K562 (cell line): ENCODE measurements around the gene CNOT10. TPM values are rescaled to one million over a fixed set of nuclear protein-coding genes. Genes with fewer than 3 reads are reported as not detected.

Experiments used
- ATAC-seq: fragments of 200-7000 bp; cut with Tn5 transposase; 3 replicates; pipeline ENCODE4 v1.9.1; 2020; ENCODE audit warnings: moderate library complexity
- BruUV-seq: library from RNA; stranded (reverse); fragments of 400-500 nt; replicated peaks from 2 replicates; lab custom pipeline; 2021; lab: Mats Ljungman, UMichigan
- CTCF ChIA-PET: fragments of 300-600 bp; formaldehyde crosslinking; extraction: SDS; loops from one replicate; lab custom pipeline; 2021; ENCODE audit warnings: low intra/inter-chr PET ratio; lab: Yijun Ruan, JAX
- POLR2A ChIA-PET: fragments of 300-600, 350-650 bp; sonication (Branson Sonifier 250); formaldehyde crosslinking; extraction: SDS; loops from one replicate; lab custom pipeline; 2021; ENCODE audit warnings: antibody characterized with exemption, inconsistent platforms; lab: Yijun Ruan, JAX
- DNase-seq, 4 experiments: peaks; one replicate each; pipeline versions ENCODE4 v3.0.0 to v3.0.0-alpha.2; 2011 to 2018; ENCODE audit warnings: low spot score in 3 of 4, mixed read lengths in 3 of 4; ENCODE audit errors: extremely low read depth in 1 of 4
- FAIRE-seq: peaks from 2 replicates; lab custom pipeline; 2011; peaks lifted over from hg19 to GRCh38; lab: Jason Lieb, UNC
- H2AFZ ChIP-seq: 2 replicates; pipeline ENCODE4 v1.6.0; 2011; ENCODE audit warnings: low read depth, low read length, control low read depth, inconsistent platforms
- H3K27ac ChIP-seq: fragments of 200-600 bp; 3 replicates; pipeline ENCODE4 v1.8.0; 2011; ENCODE audit warnings: low read depth, mild to moderate bottlenecking, control low read depth, inconsistent platforms, low read length, moderate library complexity, mixed read lengths; ENCODE audit errors: extremely low read depth
- H3K27me3 ChIP-seq, 2 experiments: fragments of 300-600 bp in 1 of 2; 2 replicates in 1 of 2; 3 replicates in 1 of 2; pipeline versions ENCODE4 v1.6.0 to v1.8.0; 2011; ENCODE audit warnings: inconsistent platforms in 2 of 2, low read length in 2 of 2, mild to moderate bottlenecking in 1 of 2, mixed read lengths in 1 of 2, moderate library complexity in 1 of 2; ENCODE audit not compliant: control insufficient read depth in 2 of 2, insufficient read depth in 2 of 2
- H3K36me3 ChIP-seq: fragments of 300-600 bp; 3 replicates; pipeline ENCODE4 v1.8.0; 2011; ENCODE audit warnings: mild to moderate bottlenecking, low read length, inconsistent platforms; ENCODE audit not compliant: control insufficient read depth, insufficient read depth
- H3K4me1 ChIP-seq, 2 experiments: fragments of 200-600 bp in 1 of 2; replicated peaks in 1 of 2; 2 replicates in 1 of 2; 3 replicates in 1 of 2; pipeline versions ENCODE4 v1.5.1 to v1.8.0; 2011; ENCODE audit warnings: inconsistent platforms in 2 of 2, low read length in 2 of 2, mild to moderate bottlenecking in 1 of 2, mixed read lengths in 1 of 2, moderate library complexity in 1 of 2; ENCODE audit not compliant: control insufficient read depth in 2 of 2, insufficient read depth in 2 of 2
- H3K4me2 ChIP-seq: 2 replicates; pipeline ENCODE4 v1.6.1; 2011; ENCODE audit warnings: low read length, control low read depth, inconsistent platforms, mixed read lengths; ENCODE audit not compliant: insufficient read depth
- H3K4me3 ChIP-seq: fragments of 200-600 bp; sonication (generic), shearing (Covaris generic); 2 replicates; pipeline ENCODE4 v1.5.1; 2016; ENCODE audit warnings: control low read depth, inconsistent platforms
- H3K79me2 ChIP-seq: fragments of 200-600 bp; 3 replicates; pipeline ENCODE4 v1.8.0; 2011; ENCODE audit warnings: low read length, inconsistent platforms; ENCODE audit not compliant: control insufficient read depth, insufficient read depth
- H3K9ac ChIP-seq, 2 experiments: 2 replicates each; pipeline versions ENCODE4 v1.6.0 to v1.6.1; 2011; ENCODE audit warnings: low read depth in 2 of 2, low read length in 2 of 2, control low read depth in 1 of 2, inconsistent platforms in 1 of 2, mild to moderate bottlenecking in 1 of 2, mixed read lengths in 1 of 2; ENCODE audit not compliant: insufficient read depth in 1 of 2
- H3K9me1 ChIP-seq: one replicate; pipeline ENCODE4 v1.6.0; 2011; ENCODE audit warnings: inconsistent platforms, mild to moderate bottlenecking, low read length, moderate library complexity; ENCODE audit not compliant: control insufficient read depth, insufficient read depth
- H3K9me3 ChIP-seq: replicated peaks from 2 replicates; pipeline ENCODE4 v1.5.1; 2011; ENCODE audit warnings: low read depth, low read length, inconsistent platforms; ENCODE audit not compliant: control insufficient read depth, insufficient read depth
- H4K20me1 ChIP-seq: replicated peaks from 2 replicates; pipeline ENCODE4 v1.6.1; 2011; ENCODE audit warnings: low read length, inconsistent platforms, mixed read lengths; ENCODE audit not compliant: control insufficient read depth, insufficient read depth
- BMI1 ChIP-seq: fragments of 150-350 bp; IDR thresholded peaks from 2 replicates; pipeline ENCODE4 v1.6.1; 2014; ENCODE audit warnings: low read length
- SIX5 ChIP-seq, 2 experiments: IDR thresholded peaks; 2 replicates each; pipeline ENCODE4 v1.6.1; 2011; ENCODE audit warnings: low read length in 2 of 2, borderline replicate concordance in 1 of 2, low read depth in 1 of 2, mild to moderate bottlenecking in 1 of 2, moderate library complexity in 1 of 2; ENCODE audit not compliant: insufficient read depth in 1 of 2
- ZBTB11 ChIP-seq, 3 experiments: fragments of 200-800 bp in 1 of 3; fragments of 250-450 bp in 1 of 3; fragments of 450-650 bp in 1 of 3; sonication (Bioruptor Pico) in 1 of 3; sonication (Bioruptor generic) in 1 of 3; formaldehyde crosslinking in 1 of 3; IDR thresholded peaks; 2 replicates each; pipeline versions ENCODE4 v1.6.1 to v1.8.0; 2016 to 2022; ENCODE audit warnings: mild to moderate bottlenecking in 2 of 3, missing genetic modification characterization in 2 of 3, missing compliant biosample characterization in 1 of 3, moderate library complexity in 1 of 3
- ZNF609 ChIP-seq: sonication (generic); formaldehyde crosslinking; IDR thresholded peaks from 2 replicates; pipeline ENCODE4 v1.8.1; 2023; ENCODE audit warnings: missing genetic modification reagents, mild to moderate bottlenecking, borderline replicate concordance
- WGBS: fragments of 100-300 bp; shearing (Covaris generic); methylation state at CpG from one replicate; pipeline ENCODE4 v1.1.6; 2016; ENCODE audit warnings: low coverage, mixed read lengths; ENCODE audit not compliant: insufficient coverage; ENCODE audit errors: missing lambda C conversion rate; 5-methylcytosine and 5-hydroxymethylcytosine counted together
- in situ Hi-C: fragments of 300-500 bp; cut with MboI; formaldehyde crosslinking; loops from 4 replicates; pipeline ENCODE4 v1.15.0; 2018; ENCODE audit warnings: inconsistent platforms, mixed read lengths
- intact Hi-C: fragments of 100-400 bp; cut with micrococcal nuclease; formaldehyde crosslinking; loops from 2 replicates; pipeline ENCODE4 v1.14.2; 2022
- polyA plus RNA-seq, 8 experiments: library from polyadenylated mRNA; depleted of rRNA in 4 of 8; stranded (reverse) in 5 of 8; unstranded in 3 of 8; fragments of >200 nt; fragmentation: Nextera tagmentation in 2 of 8; fragmentation: Illumina TruSeq in 1 of 8; extraction: Ambion mirVana in 2 of 8; extraction: Trizol in 1 of 8; gene quantifications; 2 replicates each; pipeline versions ENCODE4 v1.2.1 to v1.2.3, GENCODE V29; 2011 to 2014; ENCODE audit warnings: inconsistent platforms in 1 of 8, missing spikeins in 1 of 8
- total RNA-seq, 7 experiments: library from RNA; depleted of rRNA in 6 of 7; stranded (reverse); fragments of >200 nt in 6 of 7; fragmentation: Illumina TruSeq in 2 of 7; extraction: Trizol in 2 of 7; gene quantifications; 2 replicates each; pipeline versions ENCODE4 v1.2.1 to v1.2.3, GENCODE V29; 2011 to 2021; ENCODE audit warnings: low replicate concordance in 1 of 7

CNOT10 gene
- total and polyA plus RNA-seq, 9 of the 15 experiments (the other 6 are each of a cell fraction or from before 2014, with no cell fraction given), result 35.7 to 114 (median 81.9) TPM

- Histone ChIP-seq H3K4me1 (peaks cover 0 to 9% of the 10 kb centered on the region in 2 experiments; a peak in 2 of 5 replicates), H2AFZ (no peak overlapping the region), H3K27me3 (peaks cover 15 to 36% of the 10 kb centered on the region in 2 experiments), H3K27ac (no peak overlapping the region), H4K20me1 (no peaks in the 10 kb centered on the region), H3K36me3 (no peaks in the 10 kb centered on the region), H3K79me2 (no peaks in the 10 kb centered on the region)
- ATAC-seq, result no peak
- intact Hi-C loops, result no loop called here
- CTCF ChIA-PET, result no interaction called here
- TF ChIP-seq BMI1 (0 out of 2 replicates have a peak, but pooled peaks have one; percentile 44), SIX5 (IDR thresholded peaks at IDR 0.05; ENCODE audit: borderline replicate concordance in 1 of 2, insufficient read depth in 1 of 2, low read depth in 1 of 2, low read length in 2 of 2) (no peak)
- TF ChIP-seq, all 486 proteins: peak for 1
- no peak overlapping the region for H3K9ac ChIP-seq
- no TSS peak for BruUV-seq
- no peaks in the 10 kb centered on the region for H3K9me1 ChIP-seq
- no peak overlapping the region for H3K4me2 ChIP-seq
- no peak overlapping the region for H3K4me3 ChIP-seq
- DNase-seq (no peak), FAIRE-seq (no peak)
- in situ Hi-C loops, result no loop called here
- POLR2A ChIA-PET, result interaction anchor here (0.5 to 1.7 kb wide), 4 partner anchors 10 to 94 kb away, joined by 3 to 4 read pairs (median 4); no protein-coding TSS in a partner anchor
- H3K9me3 ChIP-seq, result peaks cover 5% of the 10 kb centered on the region; the same call in 1 of the 2 replicates
- WGBS, result 3% methylated on average over 5 of the region's 6 CpGs
Measured at GRCh38 chr3:32814361-32814760, 129.4 kb downstream of the CNOT10 start.

DNA sequence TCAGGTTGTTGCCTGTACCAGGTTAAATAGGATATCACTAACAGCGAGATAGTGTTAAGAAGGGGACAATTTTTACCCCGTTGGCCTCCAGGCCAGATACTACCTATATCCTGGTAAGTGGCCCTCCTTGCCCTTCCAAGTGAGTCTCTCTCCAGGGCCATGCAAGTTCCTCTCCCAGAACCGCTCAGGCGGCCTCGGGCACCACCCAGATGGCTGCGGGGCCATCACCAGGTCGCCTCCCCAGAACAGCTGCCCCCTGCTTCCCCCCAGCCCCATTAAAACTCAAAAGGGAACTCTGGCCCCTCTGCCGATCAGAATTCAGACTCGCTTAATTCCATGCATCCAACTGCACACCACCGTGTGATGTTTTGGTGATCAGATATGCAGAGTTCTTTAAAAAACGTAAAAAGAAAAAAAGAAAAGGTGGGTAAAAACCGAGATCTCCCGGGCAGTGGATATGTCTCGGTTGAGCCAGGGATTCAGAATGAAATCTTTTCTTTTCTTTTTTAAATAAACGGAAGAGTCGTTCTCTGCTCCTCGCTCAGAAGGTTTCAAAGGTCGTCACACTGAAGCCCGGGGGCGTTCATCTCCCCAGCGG, 131.0 kb downstream of the CNOT10 start:
- H3K9me3 ChIP-seq, result peaks cover 10% of the 10 kb centered on the region
- H3K4me2 ChIP-seq, result no peak overlapping the region
- H3K27ac ChIP-seq, result no peak overlapping the region
- H3K9me1 ChIP-seq, result no peaks in the 10 kb centered on the region
- peak; percentile 43; the same call in 1 of the 3 replicates for ATAC-seq
- peaks cover 31 to 51% of the 10 kb centered on the region in 2 experiments for H3K27me3 ChIP-seq
- in situ Hi-C loops, result no loop called here
- H3K4me3 ChIP-seq, result no peak overlapping the region
- no peaks in the 10 kb centered on the region for H3K79me2 ChIP-seq
- H3K36me3 ChIP-seq, result no peaks in the 10 kb centered on the region
- no TSS peak for BruUV-seq
- DNase-seq, result no peak
- H2AFZ ChIP-seq, result no peak overlapping the region
- H3K9ac ChIP-seq, result no peak overlapping the region
- intact Hi-C loops, result no loop called here
- ChIA-PET CTCF (no interaction called here), POLR2A (interaction anchor here (1.1 kb wide), 1 partner anchor 11 kb away, joined by 3 read pairs; no protein-coding TSS in a partner anchor)
- WGBS, result 5% methylated on average over 21 of the region's 21 CpGs
- FAIRE-seq, result no peak
- H3K4me1 ChIP-seq, result peaks cover 0 to 9% of the 10 kb centered on the region in 2 experiments; a peak in 2 of 5 replicates
- H4K20me1 ChIP-seq, result no peaks in the 10 kb centered on the region
- TF ChIP-seq ZBTB11 (CRISPR knock-in tag; IDR thresholded peaks at IDR 0.05), result no peak
- no peak for TF ChIP-seq ZNF609 (CRISPR knock-in tag)
